Fibroblast of mammary gland (primary cell): ENCODE measurements around the gene SUSD2.

Experiments
- DNase-seq: peaks from one replicate; pipeline ENCODE4 v3.0.0-alpha.2; 2010; ENCODE audit warnings: low read depth
- H3K4me3 ChIP-seq: 2 replicates; pipeline ENCODE4 v1.5.1; 2011; ENCODE audit warnings: low read depth, mild to moderate bottlenecking, low read length, moderate library complexity; ENCODE audit not compliant: control insufficient read depth
- CTCF ChIP-seq: conservative IDR thresholded peaks from 2 replicates; pipeline ENCODE4 v1.5.1; 2011; ENCODE audit warnings: low read depth, low read length, inconsistent platforms; ENCODE audit not compliant: control insufficient read depth, insufficient read depth

SUSD2 gene

GRCh38 chr22:24162436-24162835 lies 18.9 kb upstream of the SUSD2 start:
- TF ChIP-seq CTCF = no peak
- no peak for DNase-seq
- H3K4me3 ChIP-seq = no peak overlapping the region

- DNase-seq = no peak
- H3K4me3 ChIP-seq = no peak overlapping the region
- no peak for TF ChIP-seq CTCF
These were observed 17.0 kb upstream of the SUSD2 start for GRCh38 chr22:24164243-24164642.

GRCh38 chr22:24164940-24165339 lies 16.3 kb upstream of the SUSD2 start:
- no peak for TF ChIP-seq CTCF
- no peak for DNase-seq
- H3K4me3 ChIP-seq = no peak overlapping the region

DNA sequence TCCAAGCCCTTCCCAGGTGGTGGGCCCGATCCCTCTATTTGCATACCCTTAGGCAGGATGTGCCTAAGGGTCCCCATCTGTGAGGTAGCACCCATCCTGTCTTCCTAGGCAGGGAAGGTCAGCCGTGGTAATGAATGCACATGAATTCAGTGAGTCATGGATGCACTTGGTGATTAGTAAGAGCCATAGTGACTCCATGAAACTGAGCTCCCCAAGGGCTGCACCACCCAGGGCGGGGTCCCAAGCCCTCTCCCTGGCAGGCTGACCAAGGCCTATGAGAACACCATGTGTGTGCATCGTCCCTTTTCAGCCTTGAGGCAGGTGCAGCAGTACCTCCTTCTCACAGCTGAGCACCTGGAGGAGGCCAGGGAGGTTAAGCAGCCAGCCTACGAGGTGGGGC lies 15.6 kb upstream of the SUSD2 start:
- DNase-seq = peak; percentile 59
- no peak overlapping the region for H3K4me3 ChIP-seq
- no peak for TF ChIP-seq CTCF

- no peak for DNase-seq
- H3K4me3 ChIP-seq = no peak overlapping the region
- TF ChIP-seq CTCF = no peak
These were observed 14.5 kb upstream of the SUSD2 start for GRCh38 chr22:24166811-24167210.

- no peak for DNase-seq
- TF ChIP-seq CTCF = no peak
- no peak overlapping the region for H3K4me3 ChIP-seq
These were observed 11.7 kb upstream of the SUSD2 start for GRCh38 chr22:24169439-24170058.

DNA sequence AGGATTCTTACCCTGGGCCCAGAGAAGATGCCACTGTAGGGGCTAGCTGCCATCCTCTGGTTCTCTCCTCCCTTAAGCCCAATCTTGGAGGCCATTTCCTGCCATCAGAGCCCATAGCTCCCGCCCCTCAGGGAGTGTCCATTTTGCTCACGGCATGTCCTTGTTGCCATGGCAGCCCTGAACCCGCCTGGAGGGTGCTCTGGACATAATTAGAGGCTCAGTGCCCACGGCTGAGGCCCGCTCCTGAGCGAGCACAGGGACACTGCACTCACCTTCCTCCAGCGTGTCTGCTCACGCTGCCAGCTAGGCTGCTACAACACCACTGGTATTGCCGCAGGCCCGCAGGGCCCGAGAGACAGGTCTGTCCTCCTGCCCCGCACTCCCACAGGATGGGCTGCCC lies 11.1 kb upstream of the SUSD2 start:
- DNase-seq = no peak
- H3K4me3 ChIP-seq = no peak overlapping the region

More for the DNA sequence above, 11.1 kb upstream of the SUSD2 start:
- no peak for TF ChIP-seq CTCF
